GM23338 (cell line): Measurements from ENCODE around the gene NELL2. TPM values are rescaled to one million over a fixed set of nuclear protein-coding genes. Genes with fewer than 3 reads are reported as not detected.

Source experiments
- ATAC-seq: fragments of 200-7000 bp; cut with Tn5 transposase; 3 replicates; pipeline ENCODE4 v1.9.1; 2020
- DNase-seq: peaks from one replicate; pipeline ENCODE4 v3.0.0-alpha.2; 2015; ENCODE audit warnings: low spot score
- H2AFZ ChIP-seq: fragments of 200-600 bp; sonication (generic); 2 replicates; pipeline ENCODE4 v1.8.0; 2016; ENCODE audit warnings: antibody characterized with exemption, mild to moderate bottlenecking, moderate library complexity
- H3F3A ChIP-seq: fragments of 200-600 bp; sonication (generic); replicated peaks from 2 replicates; pipeline ENCODE4 v1.8.0; 2017; ENCODE audit warnings: antibody characterized with exemption, mixed run types, low read depth
- H3K27ac ChIP-seq: fragments of 200-600 bp; sonication (generic); 2 replicates; pipeline ENCODE4 v1.6.1; 2016; ENCODE audit warnings: low read depth
- H3K27me3 ChIP-seq: fragments of 200-600 bp; sonication (generic); 2 replicates; pipeline ENCODE4 v1.8.0; 2016; ENCODE audit warnings: mild to moderate bottlenecking, mixed run types, moderate library complexity; ENCODE audit not compliant: insufficient read depth
- H3K36me3 ChIP-seq: fragments of 200-600 bp; sonication (generic); 2 replicates; pipeline ENCODE4 v1.8.0; 2016; ENCODE audit warnings: mild to moderate bottlenecking; ENCODE audit not compliant: insufficient read depth
- H3K4me1 ChIP-seq: fragments of 200-600 bp; sonication (generic); 2 replicates; pipeline ENCODE4 v1.8.0; 2016; ENCODE audit warnings: mild to moderate bottlenecking, moderate library complexity; ENCODE audit not compliant: insufficient read depth
- H3K4me2 ChIP-seq: fragments of 200-600 bp; sonication (generic); 2 replicates; pipeline ENCODE4 v1.7.1; 2017; ENCODE audit warnings: mixed run types
- H3K4me3 ChIP-seq: fragments of 200-600 bp; sonication (generic); 2 replicates; pipeline ENCODE4 v1.6.1; 2016; ENCODE audit warnings: mixed run types
- H3K79me2 ChIP-seq: fragments of 200-600 bp; sonication (generic); replicated peaks from 2 replicates; pipeline ENCODE4 v1.8.0; 2017; ENCODE audit warnings: mild to moderate bottlenecking; ENCODE audit not compliant: insufficient read depth
- H3K9me2 ChIP-seq: fragments of 200-600 bp; sonication (generic); 2 replicates; pipeline ENCODE4 v1.8.0; 2017; ENCODE audit not compliant: insufficient read depth
- H4K20me1 ChIP-seq: fragments of 200-600 bp; sonication (generic); replicated peaks from 2 replicates; pipeline ENCODE4 v1.8.0; 2017; ENCODE audit warnings: mild to moderate bottlenecking; ENCODE audit not compliant: insufficient read depth
- H3K27ac Mint-ChIP-seq: 2 replicates; pipeline ENCODE4 v1.8.0; 2020; ENCODE audit warnings: inconsistent platforms, mild to moderate bottlenecking, moderate library complexity, mixed read lengths
- H3K27me3 Mint-ChIP-seq: 3 replicates; pipeline ENCODE4 v1.8.0; 2022; ENCODE audit warnings: low read depth, mild to moderate bottlenecking, moderate library complexity, mixed read lengths, inconsistent platforms; ENCODE audit not compliant: insufficient read depth, poor library complexity
- H3K36me3 Mint-ChIP-seq: 3 replicates; pipeline ENCODE4 v1.8.0; 2021; ENCODE audit warnings: low read depth, mild to moderate bottlenecking, inconsistent platforms, moderate library complexity, mixed read lengths
- H3K4me1 Mint-ChIP-seq: 3 replicates; pipeline ENCODE4 v1.8.0; 2020; ENCODE audit warnings: mild to moderate bottlenecking, inconsistent platforms, mixed read lengths
- H3K4me3 Mint-ChIP-seq: 3 replicates; pipeline ENCODE4 v1.8.0; 2021; ENCODE audit warnings: moderate library complexity, mild to moderate bottlenecking, inconsistent platforms, mixed read lengths
- H3K9me3 Mint-ChIP-seq: 3 replicates; pipeline ENCODE4 v1.8.0; 2020; ENCODE audit warnings: moderate library complexity, mild to moderate bottlenecking, inconsistent platforms, mixed read lengths
- CREB1 ChIP-seq: fragments of 250-450 bp; sonication (Bioruptor Pico); IDR thresholded peaks from 2 replicates; pipeline ENCODE4 v1.5.0; 2020; ENCODE audit warnings: low read depth, mild to moderate bottlenecking, moderate library complexity
- EZH2 ChIP-seq: fragments of 200-600 bp; sonication (generic); IDR thresholded peaks from one replicate; pipeline ENCODE4 v1.8.0; 2017; ENCODE audit warnings: antibody characterized with exemption, mild to moderate bottlenecking, low read depth; ENCODE audit not compliant: unreplicated experiment
- EZH2phosphoT487 ChIP-seq: fragments of 200-600 bp; sonication (generic); IDR thresholded peaks from one replicate; pipeline ENCODE4 v1.8.1; 2018; ENCODE audit warnings: antibody characterized with exemption; ENCODE audit not compliant: unreplicated experiment
- JUNB ChIP-seq: IDR thresholded peaks from one replicate; pipeline ENCODE4 v1.6.1; 2016; ENCODE audit warnings: antibody characterized with exemption; ENCODE audit not compliant: unreplicated experiment
- NANOG ChIP-seq: IDR thresholded peaks from 2 replicates; pipeline ENCODE4 v1.6.1; 2016; ENCODE audit warnings: antibody characterized with exemption, borderline replicate concordance
- POLR2AphosphoS5 ChIP-seq: IDR thresholded peaks from 2 replicates; pipeline ENCODE4 v1.6.1; 2016; ENCODE audit warnings: antibody characterized with exemption, low read depth
- STAT1 ChIP-seq: IDR thresholded peaks from one replicate; pipeline ENCODE4 v1.6.1; 2016; ENCODE audit warnings: antibody characterized with exemption; ENCODE audit not compliant: unreplicated experiment
- ZNF114 ChIP-seq: fragments of 250-450 bp; sonication (Bioruptor Pico); IDR thresholded peaks from 2 replicates; pipeline ENCODE4 v1.5.0; 2020; ENCODE audit warnings: mild to moderate bottlenecking, moderate library complexity
- ZNF331 ChIP-seq: fragments of 250-450 bp; sonication (Bioruptor Pico); IDR thresholded peaks from 2 replicates; pipeline ENCODE4 v1.5.0; 2020; ENCODE audit warnings: low read depth, mild to moderate bottlenecking, moderate library complexity
- polyA plus RNA-seq: library from polyadenylated mRNA; unstranded; fragments of >200 nt; fragmentation: Nextera tagmentation; extraction: Ambion mirVana; gene quantifications from 2 replicates; pipeline ENCODE4 v1.2.1, GENCODE V29; 2016
- total RNA-seq: library from RNA; depleted of rRNA; stranded (reverse); fragments of >200 nt; shearing (Covaris generic); gene quantifications from 2 replicates; pipeline ENCODE4 v1.2.3, GENCODE V29; 2014
- TF ChIP-seq, protein P1 (sequence below): fragments of 250-450 bp; sonication (Bioruptor Pico); IDR thresholded peaks from 2 replicates; pipeline ENCODE4 v1.5.0; 2020; ENCODE audit warnings: mild to moderate bottlenecking, moderate library complexity
- TF ChIP-seq, protein P2 (sequence below): IDR thresholded peaks from 2 replicates; pipeline ENCODE4 v1.6.1; 2016; ENCODE audit warnings: antibody characterized with exemption
- TF ChIP-seq, protein P3 (sequence below): IDR thresholded peaks from one replicate; pipeline ENCODE4 v1.6.1; 2018; ENCODE audit warnings: antibody characterized with exemption; ENCODE audit not compliant: unreplicated experiment
- TF ChIP-seq, protein P4 (sequence below), 2 experiments: fragments of 200-600 bp in 1 of 2; sonication (generic) in 1 of 2; conservative IDR thresholded peaks; 2 replicates each; pipeline versions ENCODE4 v1.5.1 to v1.6.1; 2016 to 2017; ENCODE audit warnings: antibody characterized with exemption in 2 of 2, low read depth in 2 of 2, mild to moderate bottlenecking in 2 of 2, moderate library complexity in 1 of 2

The NELL2 gene
- total and polyA plus RNA-seq, 2 experiments from 2014 or later: 25.1 to 99.5 TPM

DNA sequence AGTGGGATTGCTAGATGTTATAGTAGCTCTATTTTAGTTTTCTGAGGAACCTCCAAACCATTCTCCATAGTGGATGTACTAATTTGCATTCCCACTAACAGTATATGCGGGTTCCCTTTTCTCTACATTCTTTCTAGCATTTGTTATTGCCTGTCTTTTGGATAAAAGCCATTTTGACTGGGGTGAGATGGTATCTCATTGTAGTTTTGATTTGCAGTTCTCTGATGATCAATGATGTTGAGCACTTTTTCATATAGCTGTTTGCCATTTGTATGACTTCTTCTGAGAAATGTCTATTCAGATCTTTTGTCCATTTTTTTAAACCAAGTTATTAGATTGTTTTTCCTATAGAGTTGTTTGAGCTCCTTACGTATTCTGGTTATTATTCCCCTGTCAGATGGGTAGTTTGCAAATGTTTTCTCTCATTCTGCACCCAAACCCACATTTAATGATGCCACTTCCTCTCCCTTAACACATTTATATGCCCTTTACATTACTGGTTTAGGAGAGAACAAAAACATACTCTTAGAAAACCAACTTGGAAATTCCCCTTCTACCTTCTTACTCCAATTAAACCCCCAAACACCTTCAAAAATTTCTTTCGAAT is 48.2 kb downstream of the NELL2 start:
- Histone ChIP-seq H3F3A (no peaks in the 10 kb centered on the region), H2AFZ (no peak overlapping the region), H4K20me1 (no peaks in the 10 kb centered on the region), H3K27me3 (no peaks in the 10 kb centered on the region), H3K9me2 (no peaks in the 10 kb centered on the region), H3K4me3 (no peak overlapping the region), H3K4me1 (peaks cover 4% of the 10 kb centered on the region; the same call in 1 of the 2 replicates), H3K4me2 (no peak overlapping the region), H3K27ac (no peak overlapping the region), H3K79me2 (no peaks in the 10 kb centered on the region), H3K36me3 (no peaks in the 10 kb centered on the region)
- DNase-seq (no peak), ATAC-seq (no peak)
- no peaks in the 10 kb centered on the region for H3K36me3 Mint-ChIP-seq
- no peaks in the 10 kb centered on the region for H3K27me3 Mint-ChIP-seq
- H3K4me3 Mint-ChIP-seq: no peak overlapping the region
- H3K4me1 Mint-ChIP-seq: peaks cover 7% of the 10 kb centered on the region
- no peak overlapping the region for H3K27ac Mint-ChIP-seq
- TF ChIP-seq EZH2phosphoT487 (no peak), ZNF331 (CRISPR knock-in tag) (no peak), POLR2AphosphoS5 (no peak), CREB1 (CRISPR knock-in tag) (no peak), NANOG (no peak), ZNF114 (no peak), JUNB (no peak), EZH2 (no peak), STAT1 (no peak)
- TF ChIP-seq, protein P1, sequence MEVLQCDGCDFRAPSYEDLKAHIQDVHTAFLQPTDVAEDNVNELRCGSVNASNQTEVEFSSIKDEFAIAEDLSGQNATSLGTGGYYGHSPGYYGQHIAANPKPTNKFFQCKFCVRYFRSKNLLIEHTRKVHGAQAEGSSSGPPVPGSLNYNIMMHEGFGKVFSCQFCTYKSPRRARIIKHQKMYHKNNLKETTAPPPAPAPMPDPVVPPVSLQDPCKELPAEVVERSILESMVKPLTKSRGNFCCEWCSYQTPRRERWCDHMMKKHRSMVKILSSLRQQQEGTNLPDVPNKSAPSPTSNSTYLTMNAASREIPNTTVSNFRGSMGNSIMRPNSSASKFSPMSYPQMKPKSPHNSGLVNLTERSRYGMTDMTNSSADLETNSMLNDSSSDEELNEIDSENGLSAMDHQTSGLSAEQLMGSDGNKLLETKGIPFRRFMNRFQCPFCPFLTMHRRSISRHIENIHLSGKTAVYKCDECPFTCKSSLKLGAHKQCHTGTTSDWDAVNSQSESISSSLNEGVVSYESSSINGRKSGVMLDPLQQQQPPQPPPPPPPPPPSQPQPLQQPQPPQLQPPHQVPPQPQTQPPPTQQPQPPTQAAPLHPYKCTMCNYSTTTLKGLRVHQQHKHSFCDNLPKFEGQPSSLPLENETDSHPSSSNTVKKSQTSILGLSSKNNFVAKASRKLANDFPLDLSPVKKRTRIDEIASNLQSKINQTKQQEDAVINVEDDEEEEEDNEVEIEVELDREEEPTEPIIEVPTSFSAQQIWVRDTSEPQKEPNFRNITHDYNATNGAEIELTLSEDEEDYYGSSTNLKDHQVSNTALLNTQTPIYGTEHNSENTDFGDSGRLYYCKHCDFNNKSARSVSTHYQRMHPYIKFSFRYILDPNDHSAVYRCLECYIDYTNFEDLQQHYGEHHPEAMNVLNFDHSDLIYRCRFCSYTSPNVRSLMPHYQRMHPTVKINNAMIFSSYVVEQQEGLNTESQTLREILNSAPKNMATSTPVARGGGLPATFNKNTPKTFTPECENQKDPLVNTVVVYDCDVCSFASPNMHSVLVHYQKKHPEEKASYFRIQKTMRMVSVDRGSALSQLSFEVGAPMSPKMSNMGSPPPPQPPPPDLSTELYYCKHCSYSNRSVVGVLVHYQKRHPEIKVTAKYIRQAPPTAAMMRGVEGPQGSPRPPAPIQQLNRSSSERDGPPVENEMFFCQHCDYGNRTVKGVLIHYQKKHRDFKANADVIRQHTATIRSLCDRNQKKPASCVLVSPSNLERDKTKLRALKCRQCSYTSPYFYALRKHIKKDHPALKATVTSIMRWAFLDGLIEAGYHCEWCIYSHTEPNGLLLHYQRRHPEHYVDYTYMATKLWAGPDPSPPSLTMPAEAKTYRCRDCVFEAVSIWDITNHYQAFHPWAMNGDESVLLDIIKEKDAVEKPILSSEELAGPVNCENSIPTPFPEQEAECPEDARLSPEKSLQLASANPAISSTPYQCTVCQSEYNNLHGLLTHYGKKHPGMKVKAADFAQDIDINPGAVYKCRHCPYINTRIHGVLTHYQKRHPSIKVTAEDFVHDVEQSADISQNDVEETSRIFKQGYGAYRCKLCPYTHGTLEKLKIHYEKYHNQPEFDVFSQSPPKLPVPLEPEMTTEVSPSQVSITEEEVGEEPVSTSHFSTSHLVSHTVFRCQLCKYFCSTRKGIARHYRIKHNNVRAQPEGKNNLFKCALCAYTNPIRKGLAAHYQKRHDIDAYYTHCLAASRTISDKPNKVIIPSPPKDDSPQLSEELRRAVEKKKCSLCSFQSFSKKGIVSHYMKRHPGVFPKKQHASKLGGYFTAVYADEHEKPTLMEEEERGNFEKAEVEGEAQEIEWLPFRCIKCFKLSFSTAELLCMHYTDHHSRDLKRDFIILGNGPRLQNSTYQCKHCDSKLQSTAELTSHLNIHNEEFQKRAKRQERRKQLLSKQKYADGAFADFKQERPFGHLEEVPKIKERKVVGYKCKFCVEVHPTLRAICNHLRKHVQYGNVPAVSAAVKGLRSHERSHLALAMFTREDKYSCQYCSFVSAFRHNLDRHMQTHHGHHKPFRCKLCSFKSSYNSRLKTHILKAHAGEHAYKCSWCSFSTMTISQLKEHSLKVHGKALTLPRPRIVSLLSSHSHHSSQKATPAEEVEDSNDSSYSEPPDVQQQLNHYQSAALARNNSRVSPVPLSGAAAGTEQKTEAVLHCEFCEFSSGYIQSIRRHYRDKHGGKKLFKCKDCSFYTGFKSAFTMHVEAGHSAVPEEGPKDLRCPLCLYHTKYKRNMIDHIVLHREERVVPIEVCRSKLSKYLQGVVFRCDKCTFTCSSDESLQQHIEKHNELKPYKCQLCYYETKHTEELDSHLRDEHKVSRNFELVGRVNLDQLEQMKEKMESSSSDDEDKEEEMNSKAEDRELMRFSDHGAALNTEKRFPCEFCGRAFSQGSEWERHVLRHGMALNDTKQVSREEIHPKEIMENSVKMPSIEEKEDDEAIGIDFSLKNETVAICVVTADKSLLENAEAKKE (CRISPR knock-in tag): no peak
- TF ChIP-seq, protein P2, sequence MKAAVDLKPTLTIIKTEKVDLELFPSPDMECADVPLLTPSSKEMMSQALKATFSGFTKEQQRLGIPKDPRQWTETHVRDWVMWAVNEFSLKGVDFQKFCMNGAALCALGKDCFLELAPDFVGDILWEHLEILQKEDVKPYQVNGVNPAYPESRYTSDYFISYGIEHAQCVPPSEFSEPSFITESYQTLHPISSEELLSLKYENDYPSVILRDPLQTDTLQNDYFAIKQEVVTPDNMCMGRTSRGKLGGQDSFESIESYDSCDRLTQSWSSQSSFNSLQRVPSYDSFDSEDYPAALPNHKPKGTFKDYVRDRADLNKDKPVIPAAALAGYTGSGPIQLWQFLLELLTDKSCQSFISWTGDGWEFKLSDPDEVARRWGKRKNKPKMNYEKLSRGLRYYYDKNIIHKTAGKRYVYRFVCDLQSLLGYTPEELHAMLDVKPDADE: no peak
- TF ChIP-seq, protein P3, sequence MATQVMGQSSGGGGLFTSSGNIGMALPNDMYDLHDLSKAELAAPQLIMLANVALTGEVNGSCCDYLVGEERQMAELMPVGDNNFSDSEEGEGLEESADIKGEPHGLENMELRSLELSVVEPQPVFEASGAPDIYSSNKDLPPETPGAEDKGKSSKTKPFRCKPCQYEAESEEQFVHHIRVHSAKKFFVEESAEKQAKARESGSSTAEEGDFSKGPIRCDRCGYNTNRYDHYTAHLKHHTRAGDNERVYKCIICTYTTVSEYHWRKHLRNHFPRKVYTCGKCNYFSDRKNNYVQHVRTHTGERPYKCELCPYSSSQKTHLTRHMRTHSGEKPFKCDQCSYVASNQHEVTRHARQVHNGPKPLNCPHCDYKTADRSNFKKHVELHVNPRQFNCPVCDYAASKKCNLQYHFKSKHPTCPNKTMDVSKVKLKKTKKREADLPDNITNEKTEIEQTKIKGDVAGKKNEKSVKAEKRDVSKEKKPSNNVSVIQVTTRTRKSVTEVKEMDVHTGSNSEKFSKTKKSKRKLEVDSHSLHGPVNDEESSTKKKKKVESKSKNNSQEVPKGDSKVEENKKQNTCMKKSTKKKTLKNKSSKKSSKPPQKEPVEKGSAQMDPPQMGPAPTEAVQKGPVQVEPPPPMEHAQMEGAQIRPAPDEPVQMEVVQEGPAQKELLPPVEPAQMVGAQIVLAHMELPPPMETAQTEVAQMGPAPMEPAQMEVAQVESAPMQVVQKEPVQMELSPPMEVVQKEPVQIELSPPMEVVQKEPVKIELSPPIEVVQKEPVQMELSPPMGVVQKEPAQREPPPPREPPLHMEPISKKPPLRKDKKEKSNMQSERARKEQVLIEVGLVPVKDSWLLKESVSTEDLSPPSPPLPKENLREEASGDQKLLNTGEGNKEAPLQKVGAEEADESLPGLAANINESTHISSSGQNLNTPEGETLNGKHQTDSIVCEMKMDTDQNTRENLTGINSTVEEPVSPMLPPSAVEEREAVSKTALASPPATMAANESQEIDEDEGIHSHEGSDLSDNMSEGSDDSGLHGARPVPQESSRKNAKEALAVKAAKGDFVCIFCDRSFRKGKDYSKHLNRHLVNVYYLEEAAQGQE: no peak
- TF ChIP-seq, protein P4, sequence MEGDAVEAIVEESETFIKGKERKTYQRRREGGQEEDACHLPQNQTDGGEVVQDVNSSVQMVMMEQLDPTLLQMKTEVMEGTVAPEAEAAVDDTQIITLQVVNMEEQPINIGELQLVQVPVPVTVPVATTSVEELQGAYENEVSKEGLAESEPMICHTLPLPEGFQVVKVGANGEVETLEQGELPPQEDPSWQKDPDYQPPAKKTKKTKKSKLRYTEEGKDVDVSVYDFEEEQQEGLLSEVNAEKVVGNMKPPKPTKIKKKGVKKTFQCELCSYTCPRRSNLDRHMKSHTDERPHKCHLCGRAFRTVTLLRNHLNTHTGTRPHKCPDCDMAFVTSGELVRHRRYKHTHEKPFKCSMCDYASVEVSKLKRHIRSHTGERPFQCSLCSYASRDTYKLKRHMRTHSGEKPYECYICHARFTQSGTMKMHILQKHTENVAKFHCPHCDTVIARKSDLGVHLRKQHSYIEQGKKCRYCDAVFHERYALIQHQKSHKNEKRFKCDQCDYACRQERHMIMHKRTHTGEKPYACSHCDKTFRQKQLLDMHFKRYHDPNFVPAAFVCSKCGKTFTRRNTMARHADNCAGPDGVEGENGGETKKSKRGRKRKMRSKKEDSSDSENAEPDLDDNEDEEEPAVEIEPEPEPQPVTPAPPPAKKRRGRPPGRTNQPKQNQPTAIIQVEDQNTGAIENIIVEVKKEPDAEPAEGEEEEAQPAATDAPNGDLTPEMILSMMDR (conservative IDR thresholded peaks at IDR 0.05; ENCODE audit: low read depth in 2 of 2): no peak
- H3K9me3 Mint-ChIP-seq: no peaks in the 10 kb centered on the region
